Skeletal muscle satellite cell (primary cell): Measurements from ENCODE around the gene DGUOK.
A peak's percentile ranks its signal among the peaks of the same experiment; 100 is the strongest.

Source experiments
- H3K27me3 ChIP-seq: 2 replicates; pipeline ENCODE4 v1.7.0; 2013; ENCODE audit warnings: low read length; ENCODE audit not compliant: control insufficient read depth, insufficient read depth
- H3K36me3 ChIP-seq: 2 replicates; pipeline ENCODE4 v1.7.0; 2013; ENCODE audit warnings: mild to moderate bottlenecking, control low read depth, low read length; ENCODE audit not compliant: insufficient read depth
- H3K4me1 ChIP-seq: 2 replicates; pipeline ENCODE4 v1.7.0; 2013; ENCODE audit warnings: low read length; ENCODE audit not compliant: control insufficient read depth, insufficient read depth
- H3K4me2 ChIP-seq: 2 replicates; pipeline ENCODE4 v1.7.0; 2013; ENCODE audit warnings: mild to moderate bottlenecking, low read length
- H3K4me3 ChIP-seq: 2 replicates; pipeline ENCODE4 v1.7.0; 2013; ENCODE audit warnings: low read length
- H3K9ac ChIP-seq: 2 replicates; pipeline ENCODE4 v1.7.0; 2013; ENCODE audit warnings: mild to moderate bottlenecking, low read depth, low read length, moderate library complexity
- H3K9me3 ChIP-seq: replicated peaks from 2 replicates; pipeline ENCODE4 v1.7.0; 2013; ENCODE audit warnings: mild to moderate bottlenecking, control low read depth, low read length

The DGUOK gene

DNA sequence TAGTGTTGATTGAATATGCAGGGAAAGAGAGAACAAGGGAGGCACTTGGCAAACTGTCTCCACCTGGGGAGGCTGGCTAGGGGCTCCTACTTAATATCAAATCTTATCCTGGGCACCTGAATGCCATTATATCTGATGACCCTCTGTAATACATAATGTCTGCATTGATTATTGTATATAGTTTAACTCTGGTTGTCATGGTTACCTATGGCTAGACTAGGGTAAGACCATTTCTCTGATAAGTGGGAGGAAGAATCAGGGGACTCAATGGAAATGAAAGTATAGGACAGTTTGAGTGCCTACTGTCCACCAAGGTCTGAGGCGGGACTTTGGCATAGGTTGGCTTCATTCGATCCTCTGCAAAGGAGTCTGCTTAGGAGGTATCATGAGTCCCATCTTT is 50.8 kb downstream of the DGUOK start:
- Histone ChIP-seq H3K36me3 (no peaks in the 10 kb centered on the region), H3K9me3 (no peaks in the 10 kb centered on the region), H3K4me2 (no peak overlapping the region), H3K9ac (no peak overlapping the region), H3K4me3 (no peak overlapping the region), H3K27me3 (no peaks in the 10 kb centered on the region), H3K4me1 (peaks cover 27% of the 10 kb centered on the region)

DNA sequence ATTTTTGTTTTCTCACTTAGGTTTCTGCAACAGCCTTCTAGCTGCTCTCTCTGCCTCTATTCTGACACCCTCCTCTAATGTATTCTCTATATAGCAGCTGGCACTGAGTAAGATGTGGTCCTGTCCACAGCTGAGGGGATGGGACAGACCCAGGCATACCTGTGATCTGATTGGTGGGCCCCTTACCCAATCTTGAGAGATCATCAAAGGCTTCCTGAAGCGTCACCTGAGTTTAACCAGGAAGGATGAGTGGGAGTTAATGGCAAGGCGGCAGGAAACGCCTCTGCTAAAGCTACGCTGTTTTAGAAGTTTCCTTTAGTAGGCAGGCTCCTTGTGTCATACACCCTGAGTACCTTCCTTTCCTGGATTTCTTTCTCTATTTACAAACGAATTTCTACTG is 52.3 kb downstream of the DGUOK start:
- H3K9ac ChIP-seq = no peak overlapping the region
- no peaks in the 10 kb centered on the region for H3K36me3 ChIP-seq
- peaks cover 31% of the 10 kb centered on the region for H3K4me1 ChIP-seq
- no peaks in the 10 kb centered on the region for H3K9me3 ChIP-seq
- no peak overlapping the region for H3K4me2 ChIP-seq
- H3K4me3 ChIP-seq = no peak overlapping the region
- no peaks in the 10 kb centered on the region for H3K27me3 ChIP-seq

DNA sequence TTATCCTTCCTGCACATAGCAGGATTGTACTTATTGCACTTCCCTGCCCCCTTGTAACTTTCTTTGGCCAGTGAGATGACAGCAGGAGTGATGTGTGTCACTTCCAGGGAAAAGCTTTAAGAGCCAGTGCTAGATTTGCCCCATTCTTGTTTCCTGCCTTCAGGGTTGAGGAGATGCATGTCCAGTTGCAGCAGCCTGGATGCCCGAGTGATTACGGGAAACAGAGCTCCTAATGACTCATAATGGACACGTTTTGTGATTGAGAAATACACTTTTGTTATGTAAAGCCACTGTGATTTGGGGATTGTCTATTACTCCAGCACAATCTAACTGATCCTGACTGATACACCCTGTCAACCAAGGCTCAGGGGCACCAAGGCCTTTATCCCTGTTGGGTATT is 53.0 kb downstream of the DGUOK start:
- peaks cover 36% of the 10 kb centered on the region for H3K4me1 ChIP-seq
- no peaks in the 10 kb centered on the region for H3K27me3 ChIP-seq
- H3K36me3 ChIP-seq = no peaks in the 10 kb centered on the region
- no peak overlapping the region for H3K9ac ChIP-seq
- no peak overlapping the region for H3K4me3 ChIP-seq
- H3K9me3 ChIP-seq = no peaks in the 10 kb centered on the region
- H3K4me2 ChIP-seq = peak overlapping the region; percentile 56

DNA sequence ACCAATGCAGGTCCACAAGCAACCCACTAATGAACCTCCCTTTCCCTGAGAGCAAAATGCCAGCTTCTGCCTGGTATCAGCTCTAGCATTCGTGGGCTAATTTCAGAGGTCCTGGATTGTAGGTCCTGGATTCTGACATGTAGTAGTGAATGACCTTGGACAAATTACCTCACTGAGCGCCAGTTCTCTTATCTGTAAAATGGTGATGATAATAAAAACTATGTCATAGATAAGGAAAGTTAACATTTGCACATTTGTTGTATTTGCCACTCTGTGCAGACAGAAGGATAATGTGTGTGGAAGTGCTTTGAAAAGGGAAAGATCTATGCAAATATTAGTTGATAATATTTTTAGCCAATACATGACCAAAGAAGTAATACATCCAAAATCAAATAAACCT is 53.9 kb downstream of the DGUOK start:
- Histone ChIP-seq H3K36me3 (no peaks in the 10 kb centered on the region), H3K4me2 (peak overlapping the region; percentile 86), H3K27me3 (no peaks in the 10 kb centered on the region), H3K4me1 (peaks cover 37% of the 10 kb centered on the region), H3K4me3 (peak overlapping the region; percentile 65), H3K9me3 (no peaks in the 10 kb centered on the region), H3K9ac (no peak overlapping the region)

GRCh38 chr2:73981081-73982001 is 54.7 kb downstream of the DGUOK start:
- peak overlapping the region; percentile 65 for H3K4me3 ChIP-seq
- peak overlapping the region; percentile 86 for H3K4me2 ChIP-seq
- peaks cover 42% of the 10 kb centered on the region for H3K4me1 ChIP-seq
- no peaks in the 10 kb centered on the region for H3K9me3 ChIP-seq
- H3K36me3 ChIP-seq = no peaks in the 10 kb centered on the region
- peak overlapping the region; percentile 48 for H3K9ac ChIP-seq
- no peaks in the 10 kb centered on the region for H3K27me3 ChIP-seq

GRCh38 chr2:73982140-73982617 is 55.5 kb downstream of the DGUOK start:
- Histone ChIP-seq H3K36me3 (peaks cover 8% of the 10 kb centered on the region), H3K27me3 (no peaks in the 10 kb centered on the region), H3K4me1 (peaks cover 49% of the 10 kb centered on the region), H3K4me2 (peak overlapping the region; percentile 86), H3K9ac (no peak overlapping the region), H3K4me3 (peak overlapping the region; percentile 65), H3K9me3 (no peaks in the 10 kb centered on the region)

DNA sequence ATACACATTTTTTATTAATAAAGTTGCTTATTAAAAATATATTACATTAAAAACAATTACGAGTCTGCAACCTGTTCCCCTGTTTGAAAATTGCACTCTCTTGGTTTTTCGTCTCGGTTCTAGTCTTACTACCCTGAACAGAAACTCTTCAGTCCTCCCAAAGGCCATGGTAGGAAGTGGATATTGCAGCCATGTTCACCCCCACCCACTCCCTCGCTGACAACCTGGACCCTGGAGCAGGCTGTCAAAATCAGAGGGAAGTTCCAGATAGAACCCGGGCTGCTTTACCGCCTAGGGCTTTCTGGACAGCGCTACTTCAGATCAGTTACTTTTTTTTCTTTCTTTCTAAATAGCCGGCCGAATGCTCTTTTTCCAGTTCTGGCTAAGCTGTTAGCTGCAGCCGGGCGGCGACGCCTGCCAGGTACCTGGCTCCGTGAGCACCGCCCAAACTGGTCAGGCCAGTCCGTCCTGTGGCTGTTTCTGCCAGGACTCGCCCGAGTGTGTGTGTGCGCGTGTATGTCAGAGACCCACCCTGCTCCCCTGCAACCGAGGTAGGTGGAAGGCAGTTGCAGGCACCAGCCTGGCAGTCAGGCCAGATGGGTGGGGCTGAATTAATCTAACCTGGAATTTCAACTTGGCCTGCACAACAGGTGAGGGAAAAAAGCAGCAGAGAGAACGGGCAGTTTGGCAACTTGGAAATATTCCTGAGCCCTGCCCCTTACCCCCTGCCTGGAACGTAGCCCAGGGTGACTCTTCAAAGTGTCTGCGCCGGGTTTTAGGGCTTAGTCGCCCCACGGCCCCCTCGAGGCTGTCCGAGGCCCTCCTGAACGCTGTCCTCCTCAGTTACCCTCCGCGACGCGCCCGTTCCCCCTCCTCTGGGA is 56.9 kb downstream of the DGUOK start:
- Histone ChIP-seq H3K36me3 (peaks cover 12% of the 10 kb centered on the region), H3K4me2 (peak overlapping the region; percentile 83), H3K9me3 (no peaks in the 10 kb centered on the region), H3K4me3 (peak overlapping the region; percentile 65), H3K27me3 (no peaks in the 10 kb centered on the region), H3K9ac (peak overlapping the region; percentile 62), H3K4me1 (peaks cover 62% of the 10 kb centered on the region)

GRCh38 chr2:73984203-73984921 is 57.7 kb downstream of the DGUOK start, which contains the start of gene TET3:
Gene TET3 (plus strand): TSS chr2:73984910. CDS start chr2:73986404, 1,494 bp downstream.
- Histone ChIP-seq H3K9me3 (no peaks in the 10 kb centered on the region), H3K36me3 (peaks cover 12% of the 10 kb centered on the region), H3K4me2 (peak within 1 kb of the TSS; percentile 87), H3K9ac (peak within 1 kb of the TSS; percentile 70), H3K4me3 (peak within 1 kb of the TSS; percentile 71), H3K4me1 (peaks cover 58% of the 10 kb centered on the region), H3K27me3 (no peaks in the 10 kb centered on the region)

DNA sequence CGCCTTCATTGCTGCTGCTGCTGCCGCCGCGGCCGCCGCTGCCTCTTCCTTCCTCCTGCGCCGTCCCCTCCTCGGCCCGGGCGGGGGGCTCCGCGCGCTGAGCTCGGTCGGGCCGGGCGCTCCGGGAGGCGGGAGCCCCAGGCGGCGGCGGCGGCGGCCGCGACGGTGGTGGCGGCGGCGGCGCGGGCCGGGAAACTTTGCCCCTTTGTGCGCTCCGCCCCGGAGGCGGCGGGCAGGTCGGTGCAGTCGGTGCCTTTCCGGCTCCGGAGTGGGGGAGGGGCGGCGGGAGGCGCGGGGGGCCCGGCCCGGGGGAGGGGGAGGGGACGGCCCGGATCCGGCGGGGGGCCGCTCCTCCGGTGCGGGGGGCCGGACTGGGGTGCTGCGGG is 58.2 kb downstream of the DGUOK start:
- peaks cover 53% of the 10 kb centered on the region for H3K4me1 ChIP-seq

GRCh38 chr2:73985308-73986084 is 58.8 kb downstream of the DGUOK start:
- Histone ChIP-seq H3K4me1 (peaks cover 52% of the 10 kb centered on the region), H3K9ac (peak overlapping the region; percentile 70), H3K9me3 (no peaks in the 10 kb centered on the region), H3K4me3 (peak overlapping the region; percentile 71), H3K4me2 (peak overlapping the region; percentile 87), H3K27me3 (no peaks in the 10 kb centered on the region), H3K36me3 (peaks cover 12% of the 10 kb centered on the region)

More for the DNA sequence above, 58.2 kb downstream of the DGUOK start:
- no peaks in the 10 kb centered on the region for H3K27me3 ChIP-seq
- H3K4me2 ChIP-seq = peak overlapping the region; percentile 83
- peak overlapping the region; percentile 62 for H3K9ac ChIP-seq
- H3K36me3 ChIP-seq = peaks cover 12% of the 10 kb centered on the region
- peak overlapping the region; percentile 65 for H3K4me3 ChIP-seq
- H3K9me3 ChIP-seq = no peaks in the 10 kb centered on the region
